ENCODE data around the gene PPP2R5C. TPM values are rescaled to one million over a fixed set of nuclear protein-coding genes. Genes with fewer than 3 reads are reported as not detected.

PPP2R5C gene
- total and polyA plus RNA-seq, 2 of the 8 experiments (the other 6 are each of a cell fraction or from before 2014, with no cell fraction given): 49.6 to 95.9 TPM

DNA sequence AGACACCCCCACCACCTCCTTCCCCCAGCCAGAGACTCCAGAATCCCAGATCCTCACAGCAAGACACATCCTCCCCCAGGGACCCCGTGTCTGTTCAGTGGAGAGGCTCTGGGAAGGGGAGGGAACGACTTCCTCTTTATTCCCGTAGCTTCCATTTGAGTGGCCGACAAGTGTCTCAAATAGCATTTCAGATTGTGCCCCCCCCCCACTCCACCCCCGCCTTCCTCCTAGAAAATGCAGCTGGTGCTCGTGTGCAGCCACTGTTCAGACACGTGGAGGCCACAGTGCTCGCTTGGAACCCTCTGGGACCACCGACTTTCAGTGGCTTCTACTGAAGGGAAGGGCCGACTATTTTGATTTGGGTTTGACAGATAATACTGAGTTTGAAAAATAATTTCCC is 14.3 kb downstream of the PPP2R5C start:
- Histone ChIP-seq H3K4me3 (ENCODE audit: extremely low read depth in 1 of 4, insufficient read depth in 2 of 4, low read depth in 3 of 4, low read length in 4 of 4) (no peak overlapping the region), H3K56ac (replicated peaks; ENCODE audit: insufficient read length, low read depth, low read length) (no peak overlapping the region), H2AFZ (ENCODE audit: low read length) (no peak overlapping the region), H3K27ac (ENCODE audit: low read depth, low read length) (no peak overlapping the region), H4K91ac (replicated peaks; ENCODE audit: insufficient read length, low read length) (no peak overlapping the region), H3K23me2 (ENCODE audit: low read depth, low read length) (peaks cover 5% of the 10 kb centered on the region; the same call in 1 of the 2 replicates), H2BK15ac (ENCODE audit: low read length) (no peak overlapping the region), H3K18ac (ENCODE audit: extremely low read depth, low read length) (no peak overlapping the region), H3K4me2 (ENCODE audit: insufficient read depth in 1 of 2, low read depth in 2 of 2, low read length in 2 of 2) (no peak overlapping the region), H3K23ac (ENCODE audit: insufficient read length) (no peak overlapping the region), H3K14ac (ENCODE audit: insufficient read length) (no peak overlapping the region), H3K36me3 (ENCODE audit: control insufficient read depth in 2 of 4, insufficient read depth in 4 of 4, low read length in 3 of 4) (no peaks in the 10 kb centered on the region), H3K9me3 (ENCODE audit: insufficient read depth in 2 of 2, low read depth in 1 of 2, low read length in 1 of 2) (no peaks in the 10 kb centered on the region), H2BK20ac (ENCODE audit: low read length) (no peak overlapping the region), H2BK120ac (replicated peaks; ENCODE audit: low read depth, low read length) (no peak overlapping the region), H3K27me3 (replicated peaks in 1 of 4; ENCODE audit: control insufficient read depth in 3 of 4, extremely low read depth in 1 of 4, insufficient read depth in 3 of 4, low read length in 3 of 4) (peaks cover 2 to 22% (median 20%) of the 10 kb centered on the region in 4 experiments), H3K79me2 (ENCODE audit: control insufficient read depth in 1 of 2, insufficient read depth in 2 of 2, low read length in 2 of 2) (no peaks in the 10 kb centered on the region), H4K8ac (ENCODE audit: extremely low read depth, insufficient read depth, low read length) (no peak overlapping the region), H3K79me1 (ENCODE audit: low read depth, low read length) (no peaks in the 10 kb centered on the region), H4K20me1 (replicated peaks in 1 of 2; ENCODE audit: control insufficient read depth in 1 of 2, insufficient read depth in 2 of 2, low read length in 2 of 2) (peaks cover 0 to 13% of the 10 kb centered on the region in 2 experiments), H2AK5ac (ENCODE audit: low read depth, low read length) (no peak overlapping the region), H3K4me1 (replicated peaks in 1 of 4; ENCODE audit: control insufficient read depth in 3 of 4, insufficient read depth in 4 of 4, low read length in 3 of 4) (peaks cover 2 to 6% (median 5%) of the 10 kb centered on the region in 4 experiments; a peak in 6 of 7 replicates), H3K4ac (replicated peaks; ENCODE audit: insufficient read length, low read depth, low read length) (no peak overlapping the region), H4K5ac (ENCODE audit: insufficient read length, low read depth, low read length) (no peak overlapping the region), H2BK12ac (ENCODE audit: low read depth, low read length) (no peak overlapping the region), H2BK5ac (ENCODE audit: low read depth, low read length) (no peak overlapping the region), H3K9ac (replicated peaks in 1 of 4; ENCODE audit: extremely low read depth in 1 of 4, low read depth in 3 of 4, low read length in 3 of 4) (no peak overlapping the region)
- no peak for DNase-seq (ENCODE audit: low read depth in 1 of 2, low spot score in 2 of 2)
- 77% methylated on average over 6 of the region's 10 CpGs; no CpG with 5 or more reads in 1 of the 2 experiments for WGBS, 2 experiments (ENCODE audit: extremely low coverage in 1 of 2, insufficient coverage in 1 of 2, insufficient read length in 1 of 2, insufficient replicate concordance in 2 of 2, low coverage in 1 of 2, low lambda C conversion rate in 2 of 2, missing lambda C conversion rate in 1 of 2)
- ChIA-PET CTCF (ENCODE audit: partially characterized antibody) (interaction anchor here (0.5 kb wide), 1 partner anchor 171 kb away, joined by 3 read pairs; no protein-coding TSS in a partner anchor), POLR2A (ENCODE audit: partially characterized antibody) (no interaction called here)
- FAIRE-seq: no peak
- no peak for TF ChIP-seq ZNF274 (IDR thresholded peaks at IDR 0.05; ENCODE audit: borderline replicate concordance, extremely low read depth, low read length)
- no peak for TF ChIP-seq POLR2A (IDR thresholded peaks at IDR 0.05; ENCODE audit: control extremely low read depth in 1 of 2, low read depth in 2 of 2, low read length in 2 of 2)
- TF ChIP-seq SIX5 (IDR thresholded peaks at IDR 0.05; ENCODE audit: low read depth, low read length): no peak
- TF ChIP-seq, protein P1, sequence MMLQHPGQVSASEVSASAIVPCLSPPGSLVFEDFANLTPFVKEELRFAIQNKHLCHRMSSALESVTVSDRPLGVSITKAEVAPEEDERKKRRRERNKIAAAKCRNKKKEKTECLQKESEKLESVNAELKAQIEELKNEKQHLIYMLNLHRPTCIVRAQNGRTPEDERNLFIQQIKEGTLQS (IDR thresholded peaks at IDR 0.05; ENCODE audit: insufficient read depth, low read depth, low read length): no peak
- no peak for TF ChIP-seq HDAC2 (IDR thresholded peaks at IDR 0.05; ENCODE audit: borderline replicate concordance in 1 of 2, low read depth in 2 of 2, low read length in 2 of 2)
- no peak for TF ChIP-seq BRCA1 (IDR thresholded peaks at IDR 0.05; ENCODE audit: low read depth, low read length)
- TF ChIP-seq SP1 (IDR thresholded peaks at IDR 0.05; ENCODE audit: low read depth, low read length): no peak
- no peak for TF ChIP-seq NANOG (IDR thresholded peaks at IDR 0.05; ENCODE audit: insufficient read depth, low read depth, low read length, poor library complexity, severe bottlenecking)
- no peak for TF ChIP-seq TEAD4 (IDR thresholded peaks at IDR 0.05; ENCODE audit: low read depth, low read length)
- TF ChIP-seq SRF (IDR thresholded peaks at IDR 0.05; ENCODE audit: low read depth, low read length): no peak
- no peak for TF ChIP-seq MAFK (IDR thresholded peaks at IDR 0.05; ENCODE audit: low read depth, low read length)
- TF ChIP-seq CHD2 (IDR thresholded peaks at IDR 0.05; ENCODE audit: low read length): no peak
- TF ChIP-seq EZH2 (IDR thresholded peaks at IDR 0.05; ENCODE audit: low read depth, low read length, severe bottlenecking): no peak
- TF ChIP-seq SIRT6 (IDR thresholded peaks at IDR 0.05; ENCODE audit: low read length): no peak
- TF ChIP-seq SP2 (IDR thresholded peaks at IDR 0.05; ENCODE audit: low read length): no peak
